Measurements from ENCODE around the gene GLI1. TPM values are rescaled to one million over a fixed set of nuclear protein-coding genes. Genes with fewer than 3 reads are reported as not detected.
"Not testable (repeated sequence)": the region's sequence is repeated elsewhere in the genome, so short reads cannot be mapped to it uniquely, and the experiment has no call there.

Gene GLI1
- total RNA-seq, 2 donors from 2014 or later: 0.49 TPM; not detected in 1

DNA sequence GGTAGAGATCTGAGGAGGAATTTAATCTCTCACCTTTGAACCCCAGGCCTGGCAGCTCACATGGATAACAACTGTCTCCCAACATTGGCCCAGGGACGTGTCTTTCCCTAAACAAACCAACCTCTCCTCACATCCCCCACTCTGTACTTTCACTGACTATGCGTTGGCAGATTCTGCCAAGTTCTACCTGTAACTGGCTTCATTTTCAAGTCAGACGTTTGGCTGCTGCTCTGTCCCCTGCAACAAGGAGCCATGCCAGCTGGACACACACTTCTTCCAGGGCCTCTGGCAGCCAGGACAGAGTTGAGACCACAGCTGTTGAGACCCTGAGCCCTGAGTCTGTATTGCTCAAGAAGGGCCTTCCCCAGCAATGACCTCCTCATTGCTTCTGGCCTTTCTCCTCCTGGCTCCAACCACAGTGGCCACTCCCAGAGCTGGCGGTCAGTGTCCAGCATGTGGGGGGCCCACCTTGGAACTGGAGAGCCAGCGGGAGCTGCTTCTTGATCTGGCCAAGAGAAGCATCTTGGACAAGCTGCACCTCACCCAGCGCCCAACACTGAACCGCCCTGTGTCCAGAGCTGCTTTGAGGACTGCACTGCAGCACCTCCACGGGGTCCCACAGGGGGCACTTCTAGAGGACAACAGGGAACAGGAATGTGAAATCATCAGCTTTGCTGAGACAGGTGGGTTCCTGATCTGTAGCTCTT, 24.9 kb upstream of the GLI1 start, which contains the start of gene INHBC:
Gene INHBC (plus strand): TSS at position 268 of the 707 bp plus-strand sequence. CDS start 103 bp downstream, at position 371.
- DNase-seq (ENCODE audit: low spot score in 2 of 2) (peak in 1 of 2 donors; percentile 53), ATAC-seq (no peak)
- H3K9me3 Mint-ChIP-seq: no peaks in the 10 kb centered on the region
- peaks cover 7 to 13% of the 10 kb centered on the region in 2 donors for H3K36me3 Mint-ChIP-seq
- H3K27ac Mint-ChIP-seq: peak within 1 kb of the TSS; percentile 46 to 79

DNA sequence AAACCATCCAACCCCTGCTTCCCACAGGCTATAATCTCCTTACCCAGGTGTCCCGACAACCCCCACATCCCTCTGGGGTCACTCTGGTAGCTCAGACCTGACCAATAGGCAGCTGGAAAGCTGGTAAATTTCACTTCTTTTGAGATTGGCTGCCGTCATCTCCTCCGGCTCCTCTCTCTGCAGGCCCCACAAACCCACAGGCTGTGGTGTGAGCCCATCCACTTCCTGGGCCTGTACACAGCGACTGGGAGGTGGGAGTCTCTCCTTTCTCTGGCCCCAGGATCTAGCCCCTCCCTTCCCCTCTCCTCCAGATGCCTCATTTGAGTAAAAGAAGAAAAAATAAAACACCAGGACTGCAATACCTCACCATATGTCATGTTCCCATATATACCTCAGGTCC, 24.3 kb upstream of the GLI1 start:
- Mint-ChIP-seq H3K27ac (peak overlapping the region; percentile 46 to 79), H3K36me3 (peaks cover 1 to 7% of the 10 kb centered on the region in 2 donors), H3K9me3 (no peaks in the 10 kb centered on the region)
- peak in 1 of 2 donors; percentile 47 for DNase-seq (ENCODE audit: low spot score in 2 of 2)
- ATAC-seq: no peak

DNA sequence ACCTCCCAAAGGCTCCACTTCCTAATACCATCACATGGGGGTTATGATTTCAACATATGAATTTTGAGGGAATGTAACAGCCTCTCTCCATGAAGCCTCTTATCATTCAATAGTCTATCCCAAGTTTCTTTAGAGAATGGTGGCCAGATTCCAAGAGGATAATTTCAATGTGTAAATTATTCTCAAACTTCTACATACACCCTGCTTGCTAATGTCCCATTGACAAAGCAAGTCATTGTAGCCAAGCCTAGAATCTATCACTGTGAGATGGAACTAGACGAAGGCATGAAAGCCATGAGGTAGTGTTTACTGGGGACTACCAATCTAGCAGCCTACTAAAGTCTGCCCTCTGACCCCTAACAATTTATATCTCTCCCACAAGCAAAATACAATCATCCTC, 21.2 kb upstream of the GLI1 start:
- ATAC-seq (no peak), DNase-seq (ENCODE audit: low spot score in 2 of 2) (no peak)
- Mint-ChIP-seq H3K36me3 (peaks cover 7 to 8% of the 10 kb centered on the region in 2 donors), H3K27ac (no peak overlapping the region), H3K9me3 (peaks cover 0 to 7% of the 10 kb centered on the region in 2 donors)

DNA sequence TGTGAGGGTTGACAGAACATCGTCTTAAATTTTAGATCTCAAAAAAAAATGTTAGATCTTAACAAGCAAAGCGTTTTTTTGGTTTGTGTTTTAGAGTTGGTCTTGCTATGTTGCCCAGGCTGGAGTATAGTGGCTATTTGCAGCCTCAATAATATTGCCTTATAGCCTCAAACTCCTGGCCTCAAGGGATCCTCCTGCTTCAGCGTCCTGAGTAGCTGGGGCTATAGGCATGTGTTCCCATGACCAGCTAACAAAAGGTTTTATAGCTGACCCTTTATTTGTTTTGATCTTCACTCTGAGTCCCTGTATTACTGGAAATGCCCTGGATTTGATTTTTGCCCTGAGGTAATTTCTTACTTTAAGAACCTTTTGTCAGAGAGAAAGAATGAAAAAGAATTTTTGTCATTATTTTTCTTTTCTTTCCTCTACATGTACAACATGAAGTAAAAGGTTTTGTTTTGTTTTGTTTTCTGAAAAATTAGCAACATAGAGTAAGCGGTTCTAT, 19.8 kb upstream of the GLI1 start:
- H3K27ac Mint-ChIP-seq: no peak overlapping the region
- ATAC-seq (no peak), DNase-seq (ENCODE audit: low spot score in 2 of 2) (no peak)
- H3K9me3 Mint-ChIP-seq: peaks cover 0 to 7% of the 10 kb centered on the region in 2 donors
- peaks cover 7 to 8% of the 10 kb centered on the region in 2 donors for H3K36me3 Mint-ChIP-seq

DNA sequence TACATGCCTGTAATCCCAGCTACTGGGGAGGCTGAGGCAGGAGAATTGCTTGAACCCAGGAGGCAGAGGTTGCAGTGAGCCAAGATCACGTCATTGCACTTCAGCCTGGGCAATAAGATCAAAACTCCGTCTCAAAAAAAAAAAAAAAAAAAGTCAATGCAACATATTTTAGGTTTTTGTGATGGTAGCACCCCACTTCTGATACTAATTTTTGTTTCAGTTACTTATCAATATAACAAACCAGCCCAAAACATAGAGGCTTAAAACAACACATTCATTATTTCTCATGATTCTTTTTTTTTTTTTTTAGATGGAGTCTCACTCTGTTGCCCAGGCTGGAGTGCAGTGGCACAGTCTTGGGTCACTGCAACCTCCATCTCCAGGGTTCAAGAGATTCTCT, 18.2 kb upstream of the GLI1 start:
- not testable (repeated sequence) for H3K36me3 Mint-ChIP-seq; DNase-seq (ENCODE audit: low spot score in 2 of 2); H3K27ac Mint-ChIP-seq; H3K9me3 Mint-ChIP-seq; ATAC-seq

DNA sequence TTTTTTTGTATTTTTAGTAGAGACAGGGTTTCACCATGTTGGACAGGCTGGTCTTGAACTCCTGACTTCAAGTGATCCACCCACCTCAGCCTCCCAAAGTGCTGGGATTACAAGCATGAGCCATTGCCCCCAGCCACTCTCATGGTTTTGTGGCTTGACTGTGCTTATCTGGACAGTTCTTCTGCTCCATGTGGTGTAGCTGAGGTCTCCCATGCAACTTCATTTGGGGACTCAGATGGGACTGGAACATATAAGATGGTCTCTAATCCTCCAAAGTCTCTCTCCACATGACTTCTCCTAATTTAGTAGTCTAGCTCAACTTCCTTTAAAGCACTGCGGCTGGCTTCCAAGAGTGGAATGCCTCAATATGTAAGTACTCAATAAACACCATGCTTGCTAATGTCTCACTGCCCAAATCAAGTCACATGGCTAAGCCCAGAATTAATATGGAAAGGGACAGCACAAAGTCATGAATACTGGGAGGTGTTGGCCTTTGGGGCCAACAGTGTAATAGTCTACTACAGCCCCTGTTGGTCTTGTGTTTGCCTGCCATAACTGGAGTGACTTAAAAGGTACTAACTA, 17.6 kb upstream of the GLI1 start:
- H3K9me3 Mint-ChIP-seq: peaks cover 0 to 7% of the 10 kb centered on the region in 2 donors
- DNase-seq (ENCODE audit: low spot score in 2 of 2) (peak in 1 of 2 donors; percentile 26), ATAC-seq (no peak)
- H3K27ac Mint-ChIP-seq: no peak overlapping the region
- H3K36me3 Mint-ChIP-seq: peaks cover 7 to 8% of the 10 kb centered on the region in 2 donors

DNA sequence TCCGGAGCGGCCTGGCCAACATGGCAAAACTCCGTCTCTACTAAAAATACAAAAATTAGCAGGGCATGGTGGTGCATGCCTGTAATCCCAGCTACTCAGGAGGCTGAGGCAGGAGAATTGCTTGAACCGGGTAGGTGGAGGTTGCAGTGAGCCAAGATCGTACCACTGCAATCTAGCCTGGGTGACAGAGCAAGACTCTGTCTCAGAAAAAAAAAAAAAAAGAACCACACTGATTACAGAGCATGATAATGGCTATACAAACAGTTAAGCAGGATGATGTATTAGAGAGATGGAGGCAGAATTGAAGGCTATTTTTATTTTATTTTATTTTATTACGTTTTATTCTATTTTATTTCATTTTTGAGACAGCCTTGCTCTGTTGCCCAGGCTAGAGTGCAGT, 15.2 kb upstream of the GLI1 start:
- H3K36me3 Mint-ChIP-seq; H3K27ac Mint-ChIP-seq; ATAC-seq; DNase-seq (ENCODE audit: low spot score in 2 of 2); H3K9me3 Mint-ChIP-seq: not testable (repeated sequence)

DNA sequence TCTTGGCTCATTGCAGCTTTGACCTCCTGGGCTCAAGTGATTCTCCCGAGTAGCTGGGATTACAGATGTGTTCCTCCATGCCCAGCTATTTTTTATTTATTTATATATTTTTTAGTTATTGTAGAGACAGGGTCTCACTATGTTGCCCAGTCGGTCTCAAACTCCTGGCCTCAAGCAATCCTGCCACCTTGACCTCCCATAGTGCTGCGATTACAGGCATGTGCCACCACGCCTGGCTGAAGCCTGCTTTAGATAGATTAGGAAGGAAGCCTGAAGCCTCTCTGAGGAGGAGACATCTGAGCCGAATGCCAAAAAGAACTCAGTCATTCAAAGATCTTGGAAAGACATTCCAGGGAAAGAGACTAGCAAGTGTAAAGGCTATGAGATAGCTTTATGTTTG, 14.8 kb upstream of the GLI1 start:
- Mint-ChIP-seq H3K27ac (peak overlapping the region in 1 of 2 donors; percentile 6), H3K36me3 (peaks cover 7 to 8% of the 10 kb centered on the region in 2 donors), H3K9me3 (peaks cover 0 to 7% of the 10 kb centered on the region in 2 donors)
- DNase-seq (ENCODE audit: low spot score in 2 of 2): no peak
- ATAC-seq: no peak

DNA sequence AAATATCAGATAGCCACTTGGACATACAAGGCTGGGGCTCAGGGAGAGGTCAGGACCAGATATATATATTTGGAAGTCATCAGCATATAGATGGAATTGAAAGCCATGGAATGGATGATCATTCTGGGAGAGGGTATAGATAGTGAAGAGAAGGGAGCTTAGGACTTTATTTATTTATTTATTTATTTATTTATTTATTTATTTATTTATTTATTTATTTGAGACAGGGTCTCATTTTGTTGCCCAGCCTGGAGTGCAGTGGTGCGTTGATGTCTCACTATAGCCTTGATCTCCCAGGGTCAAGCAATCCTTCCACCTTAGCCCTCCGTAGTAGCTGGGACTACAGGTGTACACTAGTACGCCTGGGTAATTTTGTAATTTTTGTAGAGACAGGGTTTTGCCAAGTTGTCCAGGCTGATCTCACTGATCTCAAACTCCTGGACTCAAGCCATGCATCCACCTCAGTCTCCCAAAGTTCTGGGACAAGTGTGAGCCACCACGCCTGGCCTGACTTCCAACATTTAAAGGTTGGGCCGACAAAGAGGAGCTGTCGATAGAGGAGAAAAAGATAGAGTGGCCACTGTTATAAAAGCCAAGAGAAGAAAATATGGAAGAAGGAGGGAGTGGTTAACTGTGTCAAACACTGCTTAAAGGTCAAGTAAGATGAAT, 13.2 kb upstream of the GLI1 start:
- ATAC-seq (no peak), DNase-seq (ENCODE audit: low spot score in 2 of 2) (no peak)
- H3K9me3 Mint-ChIP-seq: peaks cover 0 to 7% of the 10 kb centered on the region in 2 donors
- peaks cover 7 to 8% of the 10 kb centered on the region in 2 donors for H3K36me3 Mint-ChIP-seq
- H3K27ac Mint-ChIP-seq: no peak overlapping the region

DNA sequence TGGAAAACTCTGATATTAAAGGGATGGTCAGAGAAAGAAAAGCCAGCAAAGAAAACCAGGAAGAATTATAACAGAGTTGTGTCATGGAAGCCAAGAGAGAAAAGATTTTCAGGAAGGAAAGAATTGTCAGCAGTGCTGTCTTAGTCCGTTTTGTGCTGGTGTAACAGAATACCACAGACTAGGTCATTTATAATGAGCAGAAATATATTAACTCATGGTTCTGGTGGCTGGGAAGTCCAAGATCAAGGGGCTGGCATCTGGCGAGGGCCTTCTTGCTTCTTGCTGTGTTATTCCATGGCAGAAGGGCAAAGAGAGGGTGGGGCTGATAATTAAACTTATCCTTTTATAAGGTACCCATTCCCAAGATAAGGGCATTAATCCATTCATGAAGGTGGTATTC, 10.9 kb upstream of the GLI1 start:
- Mint-ChIP-seq H3K27ac (no peak overlapping the region), H3K36me3 (no peaks in the 10 kb centered on the region), H3K9me3 (no peaks in the 10 kb centered on the region)
- no peak for ATAC-seq
- no peak for DNase-seq (ENCODE audit: low spot score in 2 of 2)

DNA sequence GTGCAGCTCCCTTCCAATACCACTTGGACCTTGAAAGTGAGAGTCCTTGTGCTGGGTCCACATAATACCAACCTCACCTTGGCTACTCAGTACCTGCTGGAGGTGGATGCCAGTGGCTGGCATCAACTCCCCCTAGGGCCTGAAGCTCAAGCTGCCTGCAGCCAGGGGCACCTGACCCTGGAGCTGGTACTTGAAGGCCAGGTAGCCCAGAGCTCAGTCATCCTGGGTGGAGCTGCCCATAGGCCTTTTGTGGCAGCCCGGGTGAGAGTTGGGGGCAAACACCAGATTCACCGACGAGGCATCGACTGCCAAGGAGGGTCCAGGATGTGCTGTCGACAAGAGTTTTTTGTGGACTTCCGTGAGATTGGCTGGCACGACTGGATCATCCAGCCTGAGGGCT, 10.2 kb upstream of the GLI1 start:
- H3K9me3 Mint-ChIP-seq: no peaks in the 10 kb centered on the region
- DNase-seq (ENCODE audit: low spot score in 2 of 2): no peak
- no peak overlapping the region for H3K27ac Mint-ChIP-seq
- no peak for ATAC-seq
- no peaks in the 10 kb centered on the region for H3K36me3 Mint-ChIP-seq

DNA sequence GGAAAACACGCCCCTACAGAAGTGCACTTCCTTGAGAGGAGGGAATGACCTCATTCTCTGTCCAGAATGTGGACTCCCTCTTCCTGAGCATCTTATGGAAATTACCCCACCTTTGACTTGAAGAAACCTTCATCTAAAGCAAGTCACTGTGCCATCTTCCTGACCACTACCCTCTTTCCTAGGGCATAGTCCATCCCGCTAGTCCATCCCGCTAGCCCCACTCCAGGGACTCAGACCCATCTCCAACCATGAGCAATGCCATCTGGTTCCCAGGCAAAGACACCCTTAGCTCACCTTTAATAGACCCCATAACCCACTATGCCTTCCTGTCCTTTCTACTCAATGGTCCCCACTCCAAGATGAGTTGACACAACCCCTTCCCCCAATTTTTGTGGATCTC, 9.5 kb upstream of the GLI1 start:
- ATAC-seq: no peak

DNA sequence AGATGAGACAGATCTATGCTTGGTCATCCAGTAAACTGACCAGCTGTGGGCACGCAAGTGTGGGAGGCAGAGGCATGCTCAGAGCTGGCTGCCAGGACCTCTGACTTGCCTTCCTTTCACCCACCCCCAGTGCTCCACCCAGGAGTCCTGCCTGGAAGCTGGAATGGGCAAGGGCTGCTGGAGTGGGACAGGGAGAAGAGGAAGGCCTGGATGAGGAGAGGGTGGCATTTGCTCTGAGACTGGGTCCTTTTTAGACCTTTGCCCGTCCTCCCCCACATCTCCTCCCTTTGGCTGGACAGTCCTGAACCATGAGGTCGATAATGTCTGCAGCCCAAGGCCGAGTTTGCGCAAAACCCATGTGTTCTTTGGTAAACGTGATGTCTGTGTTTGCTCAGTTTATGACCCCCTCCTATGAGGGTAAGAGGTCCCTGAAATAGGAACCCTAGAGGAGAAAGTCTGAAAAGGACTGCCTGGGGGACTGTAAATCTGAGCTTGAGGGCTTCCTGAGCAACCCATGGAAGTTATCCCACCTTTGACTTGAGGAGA, 8.3 kb upstream of the GLI1 start:
- ATAC-seq (no peak), DNase-seq (ENCODE audit: low spot score in 2 of 2) (no peak)
- Mint-ChIP-seq H3K9me3 (no peaks in the 10 kb centered on the region), H3K27ac (no peak overlapping the region), H3K36me3 (no peaks in the 10 kb centered on the region)

More for the DNA sequence above, 9.5 kb upstream of the GLI1 start:
- Mint-ChIP-seq H3K9me3 (no peaks in the 10 kb centered on the region), H3K36me3 (no peaks in the 10 kb centered on the region), H3K27ac (no peak overlapping the region)
- no peak for DNase-seq (ENCODE audit: low spot score in 2 of 2)

DNA sequence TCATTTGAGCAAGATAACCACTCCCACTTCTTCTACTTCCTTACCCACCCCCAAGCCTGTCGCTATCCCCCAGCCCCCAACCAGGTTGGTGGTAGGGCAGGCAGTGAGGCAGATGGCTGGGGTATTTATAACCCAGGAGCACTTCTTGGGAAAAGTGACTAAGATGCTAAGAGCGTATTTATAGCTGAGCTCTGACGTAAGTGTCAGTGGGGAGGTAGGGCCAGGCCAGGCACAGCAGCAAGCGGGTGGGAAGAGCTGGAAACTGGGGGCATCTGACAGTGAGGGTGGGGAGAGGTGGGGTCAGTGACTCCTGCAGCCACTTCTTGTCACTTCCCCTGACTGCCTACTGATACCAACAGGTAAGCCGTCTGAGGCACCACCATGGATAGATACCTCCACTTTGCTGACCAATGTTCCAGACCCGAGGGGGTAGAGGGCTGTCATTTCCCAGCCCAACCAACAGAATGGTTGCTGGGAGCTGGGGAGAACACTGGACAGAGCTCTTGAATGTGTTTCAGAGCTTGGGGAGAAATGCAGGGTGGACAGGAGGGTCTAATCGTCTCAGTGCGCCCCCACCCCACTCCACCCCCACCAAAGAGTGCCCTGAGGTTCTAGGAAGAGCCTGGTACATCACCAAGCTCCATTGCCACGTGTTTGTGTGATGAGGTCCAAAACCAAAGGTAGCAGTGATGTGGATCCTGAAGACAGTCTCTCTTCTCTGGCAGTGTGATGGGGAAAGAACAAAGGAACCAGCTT, 7.2 kb upstream of the GLI1 start:
- no peaks in the 10 kb centered on the region for H3K9me3 Mint-ChIP-seq
- no peaks in the 10 kb centered on the region for H3K36me3 Mint-ChIP-seq
- ATAC-seq (peak in 1 of 2 donors; percentile 61), DNase-seq (ENCODE audit: low spot score in 2 of 2) (no peak)
- peak overlapping the region in 1 of 2 donors; percentile 66 for H3K27ac Mint-ChIP-seq

DNA sequence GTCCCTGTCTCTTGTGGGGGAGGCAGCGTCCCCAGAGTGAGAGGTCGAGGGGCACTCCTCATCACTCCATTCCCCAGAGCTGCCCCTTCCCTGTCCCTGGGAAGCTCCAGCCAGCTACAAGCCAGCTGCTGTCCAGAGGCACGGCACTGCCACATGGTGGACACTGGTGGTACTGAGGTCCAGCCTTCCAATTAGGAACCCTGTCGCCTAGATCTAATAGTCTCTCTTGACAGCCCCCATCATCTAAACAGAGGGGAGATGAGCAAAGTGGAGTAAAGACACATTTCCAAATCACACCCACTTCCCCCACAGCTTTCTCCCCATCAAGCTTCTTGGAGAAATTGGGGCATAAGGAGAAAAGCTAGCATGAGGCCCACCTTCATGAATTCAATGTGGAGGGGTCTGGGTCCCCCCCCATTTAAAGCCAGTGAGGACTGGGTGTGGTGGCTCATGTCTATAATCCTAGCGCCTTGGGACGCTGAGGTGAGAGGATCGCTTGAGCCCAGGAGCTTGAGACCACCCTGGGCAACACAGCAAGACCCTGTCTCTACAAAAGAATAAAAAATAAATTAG, 6.6 kb upstream of the GLI1 start:
- DNase-seq (ENCODE audit: low spot score in 2 of 2): peak; percentile 64 to 71
- Mint-ChIP-seq H3K36me3 (no peaks in the 10 kb centered on the region), H3K27ac (peak overlapping the region in 1 of 2 donors; percentile 66), H3K9me3 (no peaks in the 10 kb centered on the region)
- peak; percentile 62 to 70 for ATAC-seq

DNA sequence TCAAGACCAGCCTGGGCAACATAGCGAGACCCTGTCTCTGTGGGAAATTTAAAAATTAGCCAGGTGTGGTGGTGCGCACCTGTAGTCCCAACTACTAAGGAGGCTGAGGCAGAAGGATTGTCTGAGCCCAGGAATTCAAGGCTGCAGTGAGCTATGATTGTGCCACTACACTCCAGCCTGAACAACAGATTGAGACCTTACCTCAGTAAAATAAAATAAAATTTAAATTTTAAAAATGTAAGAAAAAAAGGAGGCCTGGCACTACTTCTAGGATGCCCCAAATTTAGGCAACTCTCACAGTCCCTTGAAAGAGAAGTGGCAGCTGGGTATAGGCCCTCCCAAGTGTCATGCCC, 5.4 kb upstream of the GLI1 start:
- no peak for DNase-seq (ENCODE audit: low spot score in 2 of 2)
- H3K36me3 Mint-ChIP-seq: no peaks in the 10 kb centered on the region
- no peak overlapping the region for H3K27ac Mint-ChIP-seq
- H3K9me3 Mint-ChIP-seq: no peaks in the 10 kb centered on the region
- no peak for ATAC-seq

Data from activated naive CD4-positive, alpha-beta T cell treated with anti-CD3 and anti-CD28 coated beads, Interleukin-2, amount 50 U/mL, for 72 hours (primary cell).